Right renal cortex interstitium (tissue), 3 donors: ENCODE measurements around the gene CARMIL3. TPM values are rescaled to one million over a fixed set of nuclear protein-coding genes. Genes with fewer than 3 reads are reported as not detected.

Source experiments
- DNase-seq, 3 donors: peaks; one replicate each; pipeline ENCODE4 v3.0.0-alpha.2; 2013; ENCODE audit warnings: low read depth in 3 of 3, low spot score in 2 of 3
- polyA plus RNA-seq, 3 donors: library from polyadenylated mRNA; unstranded; fragments of 120-200 nt; gene quantifications; one replicate each; pipeline ENCODE4 v1.2.1, GENCODE V29; 2013; ENCODE audit not compliant: insufficient read length in 3 of 3

Gene CARMIL3
- polyA plus RNA-seq, 3 donors: 1.0 to 2.0 (median 1.4) TPM

DNA sequence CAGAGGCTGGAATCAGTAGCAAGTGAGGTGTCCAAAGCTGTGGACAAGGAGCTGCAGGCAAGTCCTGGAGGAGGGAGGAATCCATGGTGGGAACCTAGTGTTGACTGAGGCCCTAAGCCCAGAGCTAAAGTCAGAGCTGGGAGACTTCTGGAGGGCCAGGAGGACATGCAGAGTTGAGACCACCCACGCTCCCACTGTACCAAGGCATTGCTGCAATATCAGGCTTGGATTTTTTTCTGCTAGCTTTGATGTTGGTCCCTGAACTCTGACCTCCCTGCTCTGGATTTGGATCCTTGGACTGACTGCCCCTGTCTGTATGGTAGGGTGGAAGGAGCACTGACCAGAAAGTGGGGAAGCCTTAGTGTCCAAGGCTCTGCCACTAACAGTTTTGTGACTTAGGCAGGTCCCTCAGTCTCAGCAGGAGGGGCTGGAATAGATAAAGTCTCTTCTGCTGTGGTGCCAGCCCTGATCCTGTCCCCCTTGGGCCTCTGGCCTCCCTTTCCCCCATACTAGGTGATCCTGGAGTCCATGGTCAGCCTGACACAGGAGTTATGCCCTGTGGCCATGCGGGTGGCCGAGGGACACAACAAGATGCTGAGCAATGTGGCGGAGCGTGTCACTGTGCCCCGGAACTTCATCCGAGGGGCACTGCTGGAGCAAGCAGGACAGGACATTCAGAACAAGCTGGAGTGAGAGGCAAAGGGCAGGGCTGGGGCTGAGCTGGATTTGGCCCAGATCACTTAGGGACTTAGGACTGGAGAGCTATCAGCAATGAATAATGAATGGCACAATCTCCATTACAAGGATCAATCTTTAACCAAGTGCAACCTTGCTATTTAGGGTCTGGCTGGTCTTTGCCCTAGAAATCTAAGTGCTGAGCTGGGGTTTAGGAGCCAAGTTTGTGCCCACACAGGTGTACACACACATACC, 9.4 kb downstream of the CARMIL3 start:
- no peak for DNase-seq

DNA sequence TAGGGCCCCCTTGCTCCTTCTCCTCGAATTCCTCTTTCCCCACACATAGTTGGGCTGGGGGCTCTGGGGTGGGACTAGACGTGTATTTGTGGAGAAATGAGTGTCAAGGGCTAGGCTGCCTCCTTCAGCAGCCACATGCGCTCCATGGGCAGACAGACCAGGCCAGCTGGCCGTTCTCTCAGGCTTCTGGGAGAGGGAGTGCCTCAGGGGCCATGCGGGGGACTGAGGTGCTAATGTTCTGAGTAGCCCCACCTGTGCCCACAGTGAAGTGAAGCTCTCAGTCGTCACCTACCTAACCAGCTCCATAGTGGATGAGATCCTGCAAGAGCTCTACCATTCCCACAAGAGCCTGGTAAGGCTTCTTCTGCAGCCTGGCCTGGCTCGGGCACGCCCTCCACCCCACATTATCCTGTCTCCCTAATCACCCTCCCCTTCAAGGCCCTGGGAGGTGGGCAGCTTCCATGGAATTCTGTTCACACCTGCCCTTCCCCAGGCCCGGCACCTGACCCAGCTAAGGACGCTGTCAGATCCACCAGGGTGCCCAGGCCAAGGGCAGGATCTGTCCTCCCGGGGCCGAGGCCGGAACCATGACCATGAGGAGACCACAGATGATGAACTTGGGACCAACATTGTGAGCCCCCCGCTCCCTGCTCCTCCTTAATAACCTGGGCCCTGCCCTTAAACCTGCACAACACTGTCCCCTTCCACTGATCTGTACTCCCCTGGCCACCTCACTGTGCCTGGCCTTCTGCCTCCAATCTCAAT, 10.6 kb downstream of the CARMIL3 start:
- DNase-seq: no peak

DNA sequence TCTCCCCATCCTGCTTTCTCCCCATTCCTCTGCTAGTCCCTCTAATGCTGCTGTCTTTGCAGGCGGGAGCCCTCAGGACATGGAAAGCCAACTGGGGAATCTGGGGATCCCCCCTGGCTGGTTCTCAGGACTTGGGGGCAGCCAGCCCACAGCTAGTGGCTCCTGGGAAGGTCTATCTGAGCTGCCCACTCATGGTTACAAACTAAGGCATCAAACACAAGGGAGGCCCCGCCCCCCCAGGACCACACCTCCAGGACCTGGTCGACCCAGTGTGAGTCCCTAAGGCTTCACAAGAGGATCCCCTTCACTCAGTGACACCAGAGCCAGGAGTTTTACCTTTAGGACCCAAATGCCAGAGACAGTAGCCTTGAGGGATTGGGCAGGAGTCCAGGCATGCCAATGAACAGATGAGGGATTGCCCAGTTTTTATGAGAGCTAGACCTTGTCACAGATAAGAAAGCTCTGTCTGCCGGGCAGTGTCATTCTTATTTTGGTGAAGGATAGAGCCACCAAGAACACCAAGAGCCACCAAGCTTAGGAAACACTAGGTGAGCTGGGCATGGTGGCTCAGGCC, 11.5 kb downstream of the CARMIL3 start:
- DNase-seq: no peak

DNA sequence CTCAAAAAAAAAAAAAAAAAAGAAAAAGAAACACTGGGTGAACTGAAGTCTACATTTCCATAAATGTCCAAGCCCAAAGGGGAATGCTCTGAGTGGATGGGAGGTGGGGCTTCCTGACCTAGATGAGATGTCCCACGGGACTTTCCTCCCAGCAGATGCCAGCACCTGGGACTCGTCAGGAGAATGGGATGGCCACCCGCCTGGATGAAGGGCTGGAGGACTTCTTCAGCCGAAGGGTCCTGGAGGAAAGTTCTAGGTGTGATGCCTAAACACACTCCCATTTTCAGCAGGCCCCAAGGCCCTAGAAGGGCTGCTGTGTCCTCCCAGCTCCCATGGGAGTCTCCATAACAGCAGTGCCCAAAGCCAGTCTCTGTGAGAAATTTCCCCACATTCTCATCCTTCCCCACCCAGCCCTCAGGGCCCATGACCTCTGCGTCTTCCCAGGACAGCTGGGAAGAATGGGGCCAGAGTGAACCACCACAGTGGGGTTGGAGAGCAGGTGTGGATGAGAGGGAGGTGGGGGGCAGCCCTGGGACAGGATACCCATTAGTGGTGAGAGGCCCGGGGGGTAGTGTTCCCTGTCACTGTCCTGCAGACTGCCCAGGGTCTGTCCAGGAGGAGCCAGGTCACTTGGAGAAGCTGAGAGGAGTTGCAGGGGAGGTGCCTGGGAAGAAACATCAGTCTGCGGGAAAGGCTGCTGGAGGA, 12.4 kb downstream of the CARMIL3 start:
- no peak for DNase-seq

DNA sequence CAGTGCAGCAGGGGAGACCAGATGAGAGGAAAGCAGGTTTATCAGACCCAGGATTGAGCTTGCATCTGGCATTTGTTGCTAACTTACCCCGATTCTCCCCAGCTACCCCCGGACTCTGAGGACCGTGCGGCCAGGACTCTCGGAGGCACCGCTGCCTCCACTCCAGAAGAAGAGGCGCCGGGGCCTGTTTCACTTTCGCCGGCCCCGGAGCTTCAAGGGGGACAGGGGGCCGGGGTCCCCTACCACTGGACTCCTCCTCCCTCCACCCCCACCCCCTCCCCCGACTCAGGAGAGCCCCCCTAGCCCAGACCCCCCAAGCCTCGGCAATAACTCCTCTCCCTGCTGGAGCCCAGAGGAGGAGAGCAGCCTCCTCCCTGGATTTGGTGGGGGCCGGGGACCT, 13.0 kb downstream of the CARMIL3 start:
- DNase-seq: no peak

DNA sequence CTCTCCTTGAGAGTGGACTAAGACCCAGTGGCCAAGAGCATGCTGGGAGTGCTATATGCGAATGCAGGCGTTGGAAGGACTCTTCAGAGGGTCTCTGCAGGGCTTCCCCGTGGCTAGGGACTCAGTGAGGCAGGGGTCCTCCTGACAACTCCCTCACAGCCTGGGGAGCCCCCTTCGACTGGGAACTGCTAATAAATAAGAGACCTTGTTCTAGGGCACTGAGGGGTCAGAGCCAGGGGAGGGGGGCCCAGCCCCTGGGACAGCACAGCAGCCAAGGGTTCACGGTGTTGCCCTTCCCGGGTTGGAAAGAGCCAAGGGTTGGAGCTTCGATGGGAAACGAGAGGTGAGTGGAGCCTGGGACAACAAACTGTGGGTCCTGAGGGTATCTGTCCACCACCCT, 13.6 kb downstream of the CARMIL3 start:
- no peak for DNase-seq

DNA sequence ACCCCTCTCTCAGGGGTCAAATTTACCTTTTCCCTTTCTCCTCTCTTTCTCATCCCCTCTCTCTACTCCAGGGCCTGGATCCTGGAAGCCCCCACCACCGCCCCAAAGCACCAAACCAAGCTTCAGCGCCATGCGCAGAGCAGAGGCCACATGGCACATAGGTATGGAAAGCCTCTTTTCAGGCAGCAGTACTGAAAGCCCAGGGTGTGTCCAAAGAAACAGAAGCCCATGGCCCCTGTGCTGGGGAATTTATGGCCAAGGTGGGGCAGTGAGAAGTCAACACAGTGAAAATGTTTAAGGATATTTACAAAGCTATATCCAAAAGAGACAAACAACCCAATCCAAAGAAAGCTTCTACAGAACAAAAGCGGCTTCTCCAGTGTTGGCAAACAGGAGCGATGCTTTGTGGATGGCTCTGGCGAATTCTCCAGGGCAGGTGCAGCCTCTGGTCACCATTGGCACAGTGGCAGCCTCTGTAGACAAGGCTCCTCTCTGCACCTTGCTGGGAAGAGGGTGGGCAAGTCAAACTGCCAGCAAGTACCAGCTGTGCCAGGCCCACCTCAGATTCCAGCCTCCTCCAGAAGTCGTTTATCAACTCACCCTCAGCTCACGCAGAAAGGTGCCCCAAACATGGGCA, 14.8 kb downstream of the CARMIL3 start:
- DNase-seq: no peak

DNA sequence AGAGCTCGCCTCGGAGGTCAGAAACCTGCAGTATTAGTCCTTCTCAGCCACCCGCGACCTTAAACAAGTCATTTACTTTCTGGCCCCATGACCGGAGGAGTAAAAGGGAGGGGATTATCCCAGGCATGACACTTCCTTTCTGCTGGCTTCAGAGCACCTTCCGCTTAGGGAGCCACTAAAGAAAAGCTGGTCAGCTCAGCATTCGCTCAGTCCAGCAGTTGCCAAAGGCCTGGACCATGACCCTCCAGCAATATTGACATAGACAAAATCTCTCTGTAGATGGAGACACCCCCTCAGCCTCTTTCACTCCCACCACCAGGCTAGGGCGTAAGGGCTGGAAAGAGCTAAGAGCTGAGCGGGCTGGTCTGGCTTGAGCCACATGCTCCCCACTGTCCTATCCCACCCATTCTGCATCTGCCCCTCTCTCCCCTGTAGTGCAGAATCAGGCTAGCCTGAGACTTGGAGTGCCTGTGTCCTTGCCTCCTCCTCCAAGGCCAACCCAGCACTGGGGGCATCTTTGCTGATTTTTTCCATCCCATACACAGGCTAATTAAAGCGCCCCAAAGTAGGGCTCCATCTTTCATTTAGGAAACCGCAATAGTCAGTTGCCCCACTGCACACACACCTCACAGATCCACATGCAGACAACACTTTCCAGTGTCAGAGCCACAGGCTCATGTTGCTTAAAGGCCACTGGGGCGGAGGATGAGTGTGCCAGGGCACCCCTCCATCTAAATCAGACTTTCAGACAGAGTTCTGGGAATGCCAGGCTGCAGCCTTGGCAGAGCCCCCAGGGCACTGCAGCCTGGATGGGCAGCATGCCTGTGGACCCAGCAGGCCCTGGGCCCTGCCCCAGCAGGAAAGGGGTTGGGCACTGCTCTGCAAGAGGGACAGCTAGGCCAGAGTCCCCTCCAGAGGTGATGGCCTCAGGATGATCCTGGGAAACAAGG, 15.6 kb downstream of the CARMIL3 start:
- DNase-seq: no peak

DNA sequence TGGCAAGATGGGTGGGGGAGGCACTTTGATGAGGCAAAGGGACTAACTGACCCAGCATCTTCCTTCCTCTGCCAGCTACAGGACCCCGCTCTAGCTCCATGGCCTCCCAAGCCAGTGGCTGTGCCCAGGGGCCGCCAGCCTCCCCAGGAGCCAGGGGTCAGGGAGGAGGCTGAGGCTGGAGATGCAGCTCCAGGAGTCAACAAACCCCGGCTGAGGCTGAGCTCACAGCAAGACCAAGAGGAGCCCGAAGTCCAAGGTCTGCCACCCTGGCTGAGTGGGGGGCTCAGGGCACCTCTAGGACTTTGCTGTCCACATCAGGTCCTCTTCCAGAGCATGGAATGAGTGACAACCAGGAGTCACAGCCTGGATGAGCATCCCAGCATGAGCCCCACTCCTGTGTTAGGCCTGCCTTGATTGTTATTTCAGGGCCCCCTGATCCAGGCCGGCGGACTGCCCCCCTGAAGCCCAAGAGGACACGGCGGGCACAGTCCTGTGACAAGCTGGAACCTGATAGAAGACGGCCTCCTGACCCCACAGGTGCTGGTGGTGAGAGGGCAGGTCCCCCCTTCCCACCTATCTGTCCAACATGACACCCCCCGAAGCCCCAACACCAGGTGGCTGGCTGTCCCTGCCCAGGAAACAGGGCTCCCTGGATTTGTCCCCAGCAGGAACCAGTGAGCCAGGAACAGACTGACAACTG, 17.1 kb downstream of the CARMIL3 start:
- DNase-seq: no peak

- DNase-seq: no peak
These were observed 17.6 kb downstream of the CARMIL3 start for GRCh38 chr14:24069411-24069735.

GRCh38 chr14:24070285-24071143, 18.7 kb downstream of the CARMIL3 start:
- no peak for DNase-seq

- no peak for DNase-seq
These were observed 19.4 kb downstream of the CARMIL3 start, which contains the start of gene CPNE6 for GRCh38 chr14:24071144-24071697. Gene CPNE6 (plus strand): TSS chr14:24071562. CDS start chr14:24072937, 1,375 bp downstream.

DNA sequence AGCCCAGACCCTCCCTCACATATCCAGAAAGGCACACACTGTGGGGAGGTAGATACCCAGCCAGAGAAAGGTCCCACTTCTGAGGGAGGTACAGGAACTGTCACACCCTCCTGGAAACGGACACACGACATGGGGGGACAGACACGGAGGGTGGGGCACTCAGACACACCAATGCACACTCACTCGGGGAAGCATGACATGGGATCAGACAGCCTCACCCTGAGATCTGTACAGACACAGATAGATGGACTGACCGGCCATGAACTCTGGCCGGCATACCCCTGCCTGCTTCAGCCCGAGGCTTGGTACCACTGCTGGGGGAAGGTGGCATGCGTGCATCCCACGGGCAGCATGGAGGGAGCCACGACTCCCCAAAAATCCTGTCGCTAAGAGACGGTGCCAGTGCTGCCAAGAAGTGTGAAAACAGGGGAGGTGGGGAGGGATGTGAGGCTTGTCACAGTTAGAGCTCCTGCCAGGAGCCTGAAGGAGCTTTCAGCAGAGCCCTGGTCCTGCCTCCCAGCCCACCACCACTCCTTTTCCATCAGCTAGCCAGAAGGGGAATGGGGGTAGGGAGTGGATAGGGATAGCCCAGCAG, 20.1 kb downstream of the CARMIL3 start:
- no peak for DNase-seq

DNA sequence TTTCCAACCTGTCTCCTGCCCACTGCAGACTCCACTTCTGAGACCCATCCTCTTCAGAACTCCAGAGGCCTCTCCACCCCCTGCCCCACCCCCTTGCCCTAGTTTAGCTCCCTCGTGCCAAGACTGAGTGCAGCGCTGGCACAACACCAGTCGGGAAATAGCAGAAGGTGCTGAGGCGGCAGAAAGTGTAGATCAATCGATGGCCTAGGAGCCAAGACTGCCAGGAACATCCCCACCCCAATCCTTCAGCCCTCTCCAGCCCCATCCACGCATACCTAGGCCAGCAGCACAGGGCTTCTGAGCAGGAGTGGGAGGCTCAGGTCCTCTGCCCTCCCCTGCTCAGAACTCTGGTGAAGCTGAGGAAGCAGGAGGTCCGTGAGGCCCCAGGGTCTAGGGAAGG, 20.6 kb downstream of the CARMIL3 start:
- no peak for DNase-seq

- DNase-seq: no peak
These were observed 21.4 kb downstream of the CARMIL3 start for GRCh38 chr14:24072881-24073877.
